Muscle of leg (tissue), 11 donors: ENCODE measurements around the gene KCNAB1. TPM values are rescaled to one million over a fixed set of nuclear protein-coding genes. Genes with fewer than 3 reads are reported as not detected.
"Not testable (repeated sequence)": the region's sequence is repeated elsewhere in the genome, so short reads cannot be mapped to it uniquely, and the experiment has no call there.

ENCODE experiments used
- DNase-seq: peaks from one replicate; pipeline ENCODE4 v3.0.0; 2013
- H3K27ac ChIP-seq: one replicate; pipeline ENCODE4 v1.5.1; 2013; ENCODE audit warnings: mild to moderate bottlenecking, low read length, control low read depth
- H3K27me3 ChIP-seq: one replicate; pipeline ENCODE4 v1.6.1; 2013; ENCODE audit warnings: low read length; ENCODE audit not compliant: control insufficient read depth, insufficient read depth
- H3K36me3 ChIP-seq: one replicate; pipeline ENCODE4 v1.6.1; 2013; ENCODE audit warnings: low read length; ENCODE audit not compliant: control insufficient read depth, insufficient read depth
- H3K4me1 ChIP-seq: one replicate; pipeline ENCODE4 v1.6.1; 2013; ENCODE audit warnings: low read length; ENCODE audit not compliant: control insufficient read depth, insufficient read depth
- H3K4me3 ChIP-seq: one replicate; pipeline ENCODE4 v1.5.1; 2013; ENCODE audit warnings: low read length, control low read depth
- H3K9me3 ChIP-seq: replicated peaks from 2 replicates; pipeline ENCODE4 v1.6.1; 2013; ENCODE audit warnings: low read depth, low read length; ENCODE audit not compliant: control insufficient read depth
- WGBS: methylation state at CpG from one replicate; pipeline ENCODE4 v1.1.5; 2013; ENCODE audit warnings: missing lambda C conversion rate; ENCODE audit not compliant: insufficient coverage; 5-methylcytosine and 5-hydroxymethylcytosine counted together
- polyA plus RNA-seq, 8 donors: library from polyadenylated mRNA; unstranded; fragments of 120-200 nt; gene quantifications; one replicate each; pipeline versions ENCODE4 v1.2.1 to v1.2.3, GENCODE V29; 2013; ENCODE audit warnings: inconsistent platforms in 1 of 8, low replicate concordance in 1 of 8; ENCODE audit not compliant: insufficient read length in 8 of 8, insufficient read depth in 1 of 8
- total RNA-seq: library from RNA; stranded (reverse); fragments of 120-200 nt; gene quantifications from one replicate; pipeline ENCODE4 v1.2.4, GENCODE V29; 2013

KCNAB1 gene
- total and polyA plus RNA-seq, 9 donors = 4.3 to 8.4 (median 5.0) TPM

DNA sequence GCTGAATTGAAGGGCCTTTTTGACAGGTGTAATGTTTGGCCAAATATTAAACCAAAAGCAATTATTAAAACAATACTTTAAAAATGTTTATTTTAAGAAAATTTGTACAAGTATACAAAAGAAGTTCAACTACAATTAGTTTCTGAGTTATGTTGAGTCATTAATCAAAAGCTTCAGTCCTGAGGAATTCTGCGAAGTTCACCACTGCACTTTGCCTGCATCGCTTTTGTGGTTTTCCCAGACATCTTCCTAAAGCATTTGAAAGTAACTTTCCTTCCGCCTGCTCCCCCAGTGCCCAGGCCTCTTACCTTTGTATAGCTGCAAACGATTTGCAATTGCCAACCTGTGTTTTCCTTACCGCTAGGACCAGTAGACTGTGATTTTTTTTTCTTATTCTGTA is 69.5 kb downstream of the KCNAB1 start:
- no peak overlapping the region for H3K27ac ChIP-seq
- H3K27me3 ChIP-seq = no peaks in the 10 kb centered on the region
- H3K36me3 ChIP-seq = no peaks in the 10 kb centered on the region
- no peak for DNase-seq
- H3K4me3 ChIP-seq = no peak overlapping the region
- 100% methylated on average over 2 of the region's 5 CpGs for WGBS
- H3K4me1 ChIP-seq = no peaks in the 10 kb centered on the region
- H3K9me3 ChIP-seq = no peaks in the 10 kb centered on the region

DNA sequence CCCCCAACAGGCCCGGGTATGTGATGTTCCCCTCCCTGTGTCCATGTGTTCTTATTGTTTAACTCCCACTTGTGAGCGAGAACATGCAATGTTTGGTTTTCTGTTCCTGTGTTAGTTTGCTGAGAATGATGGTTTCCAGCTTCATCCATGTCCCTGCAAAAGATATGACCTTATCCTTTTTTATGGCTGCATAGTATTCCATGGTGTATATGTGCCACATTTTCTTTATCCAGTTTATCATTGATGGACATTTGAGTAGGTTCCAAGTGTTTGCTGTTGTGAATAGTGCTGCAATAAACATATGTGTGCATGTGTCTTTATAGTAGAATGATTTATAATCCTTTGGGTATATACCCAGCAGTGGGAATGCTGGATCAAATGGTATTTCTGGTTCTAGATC is 74.6 kb downstream of the KCNAB1 start:
- H3K27ac ChIP-seq, H3K4me1 ChIP-seq, H3K36me3 ChIP-seq, H3K4me3 ChIP-seq, H3K9me3 ChIP-seq, DNase-seq, H3K27me3 ChIP-seq: not testable (repeated sequence)
- WGBS = no CpG with 5 or more reads among the region's 2 CpGs

GRCh38 chr3:156197152-156197551 is 76.8 kb downstream of the KCNAB1 start:
- not testable (repeated sequence) for H3K4me3 ChIP-seq, H3K9me3 ChIP-seq, DNase-seq, H3K36me3 ChIP-seq, H3K4me1 ChIP-seq, H3K27me3 ChIP-seq, H3K27ac ChIP-seq
- WGBS = 86% methylated on average over 2 of the region's 3 CpGs

DNA sequence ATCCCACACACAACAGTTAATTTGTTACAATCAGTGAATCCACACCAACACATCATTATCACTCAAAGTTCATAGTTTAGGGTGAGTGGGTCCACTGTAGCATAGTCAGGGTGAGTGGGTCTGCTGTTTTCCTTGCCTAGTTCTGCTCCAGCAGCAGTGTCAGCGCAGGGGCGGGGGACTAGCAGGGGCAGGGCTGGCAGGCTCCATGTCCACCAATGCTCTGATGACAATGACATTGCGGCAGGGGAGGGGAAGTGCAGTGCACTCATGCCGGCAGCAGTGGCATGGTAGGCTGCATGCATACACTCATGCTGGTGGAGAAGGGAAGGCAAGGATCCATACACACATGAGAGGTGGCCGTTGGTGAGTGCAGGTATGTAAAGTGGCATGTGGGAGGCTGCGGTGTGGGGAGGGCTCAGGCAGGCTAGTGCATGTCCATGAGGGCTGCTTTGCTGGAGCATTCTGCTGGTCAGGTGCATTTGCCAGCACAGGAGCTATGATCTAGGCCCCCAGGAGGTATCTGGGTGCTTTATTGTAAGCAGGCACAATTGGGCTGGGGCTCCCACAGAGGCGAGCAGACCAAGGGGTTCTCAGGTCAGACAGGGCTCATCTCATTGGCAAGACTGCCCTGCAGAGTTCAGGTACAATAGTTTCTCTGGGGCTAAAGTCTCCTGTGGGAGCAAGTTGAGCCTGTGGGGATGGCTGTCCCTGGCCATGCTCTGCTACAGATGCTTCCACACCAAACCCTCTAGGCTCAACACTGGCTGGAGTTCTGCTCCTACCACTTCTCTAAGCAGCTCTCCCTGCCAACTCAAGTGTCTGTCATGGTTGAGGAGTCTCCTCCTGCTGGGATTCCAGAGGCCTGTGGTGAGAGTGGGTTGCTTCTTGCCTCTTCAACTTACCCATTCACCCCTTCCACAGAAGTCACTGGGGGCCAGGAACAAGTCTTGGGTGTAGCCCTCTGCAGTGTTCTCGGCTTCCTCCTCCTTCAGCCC is 81.3 kb downstream of the KCNAB1 start:
- WGBS = 90% methylated on average over 8 of the region's 8 CpGs
- no peak for DNase-seq
- Histone ChIP-seq H3K27me3 (no peaks in the 10 kb centered on the region), H3K36me3 (no peaks in the 10 kb centered on the region), H3K4me3 (no peak overlapping the region), H3K27ac (no peak overlapping the region), H3K4me1 (no peaks in the 10 kb centered on the region), H3K9me3 (peaks cover 6% of the 10 kb centered on the region)

GRCh38 chr3:156206157-156206556 is 85.8 kb downstream of the KCNAB1 start:
- Histone ChIP-seq H3K27ac (no peak overlapping the region), H3K9me3 (no peaks in the 10 kb centered on the region), H3K36me3 (no peaks in the 10 kb centered on the region), H3K4me1 (no peaks in the 10 kb centered on the region), H3K4me3 (no peak overlapping the region), H3K27me3 (no peaks in the 10 kb centered on the region)
- no peak for DNase-seq

- no peaks in the 10 kb centered on the region for H3K27me3 ChIP-seq
- H3K9me3 ChIP-seq = no peaks in the 10 kb centered on the region
- no peaks in the 10 kb centered on the region for H3K36me3 ChIP-seq
- H3K27ac ChIP-seq = peak overlapping the region; percentile 22
- no CpG with 5 or more reads among the region's 4 CpGs for WGBS
- peak; percentile 52 for DNase-seq
- no peaks in the 10 kb centered on the region for H3K4me1 ChIP-seq
- H3K4me3 ChIP-seq = no peak overlapping the region
These were observed 87.7 kb downstream of the KCNAB1 start for GRCh38 chr3:156207802-156208685.

- no peak overlapping the region for H3K4me3 ChIP-seq
- no peak overlapping the region for H3K27ac ChIP-seq
- H3K9me3 ChIP-seq = no peaks in the 10 kb centered on the region
- no peaks in the 10 kb centered on the region for H3K4me1 ChIP-seq
- no peak for DNase-seq
- H3K36me3 ChIP-seq = no peaks in the 10 kb centered on the region
- 60% methylated on average over 2 of the region's 4 CpGs for WGBS
- no peaks in the 10 kb centered on the region for H3K27me3 ChIP-seq
These were observed 89.4 kb downstream of the KCNAB1 start for GRCh38 chr3:156209631-156210335.

DNA sequence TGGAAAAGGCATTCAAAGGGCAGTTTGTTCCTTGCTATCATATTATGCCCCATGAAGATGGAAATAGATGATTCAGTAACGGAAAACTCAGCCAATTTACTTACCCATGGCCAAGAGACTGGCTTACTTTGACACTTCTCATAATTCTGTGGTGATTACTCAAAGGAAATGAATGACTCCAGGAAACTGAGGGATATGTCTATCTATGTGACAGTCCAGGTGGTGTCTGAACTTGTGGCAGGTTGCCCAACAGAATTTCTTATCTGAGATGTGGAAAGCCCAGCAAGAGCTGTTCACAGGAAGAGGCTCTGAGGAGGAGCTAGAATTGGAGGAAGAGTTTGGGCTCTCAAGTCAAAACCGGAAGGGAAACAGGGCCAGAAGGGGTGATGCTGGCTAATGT is 91.2 kb downstream of the KCNAB1 start:
- Histone ChIP-seq H3K4me3 (no peak overlapping the region), H3K4me1 (no peaks in the 10 kb centered on the region), H3K36me3 (no peaks in the 10 kb centered on the region), H3K27ac (no peak overlapping the region), H3K27me3 (no peaks in the 10 kb centered on the region), H3K9me3 (no peaks in the 10 kb centered on the region)
- no peak for DNase-seq
- WGBS = 50% methylated on average over 1 of the region's 2 CpGs

GRCh38 chr3:156214676-156215075 is 94.3 kb downstream of the KCNAB1 start:
- no CpG with 5 or more reads among the region's 6 CpGs for whole genome bisulfite sequencing
- Histone ChIP-seq H3K4me1 (no peaks in the 10 kb centered on the region), H3K36me3 (no peaks in the 10 kb centered on the region), H3K27ac (no peak overlapping the region), H3K4me3 (no peak overlapping the region), H3K27me3 (no peaks in the 10 kb centered on the region), H3K9me3 (no peaks in the 10 kb centered on the region)
- no peak for DNase-seq

DNA sequence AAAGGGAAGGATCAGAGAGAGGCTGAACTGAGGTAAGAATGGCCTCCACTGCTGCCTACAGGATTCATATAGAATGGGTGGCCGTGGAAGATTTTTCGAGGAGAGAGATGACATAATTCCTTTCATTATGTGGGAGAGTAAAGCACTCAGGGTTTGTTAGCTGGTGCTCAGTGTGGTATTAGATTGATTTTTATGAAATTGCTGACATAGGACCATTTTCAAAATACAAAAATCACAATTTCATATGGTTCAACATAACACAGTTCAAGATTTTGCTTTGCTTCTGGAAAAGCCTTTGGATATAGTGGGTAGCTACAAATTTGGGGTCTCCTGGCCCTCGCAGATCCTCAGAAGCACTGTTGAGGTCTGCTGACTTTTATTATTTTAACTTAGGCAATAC is 95.4 kb downstream of the KCNAB1 start:
- no peak for DNase-seq
- Histone ChIP-seq H3K4me1 (no peaks in the 10 kb centered on the region), H3K27ac (no peak overlapping the region), H3K4me3 (no peak overlapping the region), H3K27me3 (no peaks in the 10 kb centered on the region), H3K36me3 (no peaks in the 10 kb centered on the region), H3K9me3 (no peaks in the 10 kb centered on the region)
- no CpG with 5 or more reads among the region's 3 CpGs for WGBS
